Sigmoid colon (tissue), 4 donors: ENCODE results near the gene TNFSF15.

Source experiments
- CTCF ChIP-seq, 4 experiments: fragments of 450-650 bp in 3 of 4; fragments of 200-600 bp in 1 of 4; IDR thresholded peaks; one replicate each; pipeline ENCODE4 v1.5.1; 2016 to 2019; ENCODE audit warnings: antibody characterized with exemption in 4 of 4, mild to moderate bottlenecking in 3 of 4, moderate library complexity in 2 of 4
- EP300 ChIP-seq, 4 donors: sonication (generic); formaldehyde crosslinking; IDR thresholded peaks; one replicate each; pipeline ENCODE4 v1.6.1; 2017; ENCODE audit warnings: antibody characterized with exemption in 4 of 4
- POLR2A ChIP-seq, 2 donors: fragments of 450-650 bp; IDR thresholded peaks; one replicate each; pipeline ENCODE4 v1.6.1; 2016; ENCODE audit warnings: antibody characterized with exemption in 2 of 2, mild to moderate bottlenecking in 2 of 2, moderate library complexity in 2 of 2
- POLR2AphosphoS5 ChIP-seq, 4 donors: sonication (generic); formaldehyde crosslinking; IDR thresholded peaks; one replicate each; pipeline ENCODE4 v1.6.1; 2017; ENCODE audit warnings: antibody characterized with exemption in 4 of 4

GRCh38 chr9:114824110-114824509 is 18.3 kb upstream of the TNFSF15 start:
- TF ChIP-seq CTCF (IDR thresholded peaks at IDR 0.05), result no peak
- TF ChIP-seq EP300 (IDR thresholded peaks at IDR 0.05), result no peak
- TF ChIP-seq POLR2A (IDR thresholded peaks at IDR 0.05), result no peak
- no peak for TF ChIP-seq POLR2AphosphoS5 (IDR thresholded peaks at IDR 0.05)
